Measurements from ENCODE around the gene SERINC3. TPM values are rescaled to one million over a fixed set of nuclear protein-coding genes. Genes with fewer than 3 reads are reported as not detected.

SERINC3 gene
- total RNA-seq, 1 experiment from 2014 or later: 41.3 TPM

- Mint-ChIP-seq H3K4me1 (peaks cover 4% of the 10 kb centered on the region; the same call in 1 of the 2 replicates), H3K4me3 (no peak overlapping the region), H3K27ac (no peak overlapping the region), H3K9me3 (no peaks in the 10 kb centered on the region), H3K36me3 (no peaks in the 10 kb centered on the region), H3K27me3 (ENCODE audit: low read depth) (no peaks in the 10 kb centered on the region)
- no peak for TF ChIP-seq CDX4 (CRISPR knock-in tag; IDR thresholded peaks at IDR 0.05; ENCODE audit: borderline replicate concordance)
- no peak for TF ChIP-seq PRRX2 (CRISPR knock-in tag; IDR thresholded peaks at IDR 0.05)
- no peak for TF ChIP-seq SOX15 (CRISPR knock-in tag; IDR thresholded peaks at IDR 0.05)
- TF ChIP-seq CREB1 (CRISPR knock-in tag; IDR thresholded peaks at IDR 0.05): no peak
- TF ChIP-seq NFYB (CRISPR knock-in tag; conservative IDR thresholded peaks at IDR 0.05; ENCODE audit: low read depth): no peak
- TF ChIP-seq ZBTB43 (CRISPR knock-in tag; IDR thresholded peaks at IDR 0.05): no peak
- no peak for TF ChIP-seq ZNF416 (CRISPR knock-in tag; IDR thresholded peaks at IDR 0.05)
- no peak for TF ChIP-seq AR (CRISPR knock-in tag; IDR thresholded peaks at IDR 0.05)
- TF ChIP-seq ZNF138 (CRISPR knock-in tag; conservative IDR thresholded peaks at IDR 0.05): no peak
- TF ChIP-seq ARID4B (CRISPR knock-in tag; IDR thresholded peaks at IDR 0.05; ENCODE audit: borderline replicate concordance): no peak
- no peak for TF ChIP-seq STAT6 (CRISPR knock-in tag; conservative IDR thresholded peaks at IDR 0.05; ENCODE audit: low read depth)
- no peak for ATAC-seq
- DNase-seq (ENCODE audit: low spot score): no peak
- ChIA-PET POLR2A (no interaction called here), CTCF (interaction anchor here (0.7 to 1.1 kb wide), 2 partner anchors 66 to 72 kb away, joined by 3 to 4 read pairs; no protein-coding TSS in a partner anchor)
These were observed 16.1 kb upstream of the SERINC3 start for GRCh38 chr20:44537993-44538392.

GRCh38 chr20:44536175-44536574 lies 14.3 kb upstream of the SERINC3 start:
- TF ChIP-seq ATF2 (CRISPR knock-in tag; IDR thresholded peaks at IDR 0.05; ENCODE audit: borderline replicate concordance, low read depth) (no peak), SMAD4 (CRISPR knock-in tag; IDR thresholded peaks at IDR 0.05) (no peak)
- no peak for DNase-seq (ENCODE audit: low spot score)
- H3K4me3 Mint-ChIP-seq: no peak overlapping the region
- H3K4me1 Mint-ChIP-seq: peaks cover 7% of the 10 kb centered on the region
- no peaks in the 10 kb centered on the region for H3K9me3 Mint-ChIP-seq
- ChIA-PET CTCF (no interaction called here), POLR2A (no interaction called here)
- peak overlapping the region; percentile 3; the same call in 1 of the 2 replicates for H3K27ac Mint-ChIP-seq
- H3K36me3 Mint-ChIP-seq: no peaks in the 10 kb centered on the region
- ATAC-seq: no peak
- H3K27me3 Mint-ChIP-seq (ENCODE audit: low read depth): no peaks in the 10 kb centered on the region

Data from WTC11 (cell line).